ENCODE results near the gene SPEM3. TPM values are rescaled to one million over a fixed set of nuclear protein-coding genes. Genes with fewer than 3 reads are reported as not detected.
"Not testable (repeated sequence)": the region's sequence is repeated elsewhere in the genome, so short reads cannot be mapped to it uniquely, and the experiment has no call there.

The SPEM3 gene
- total and polyA plus RNA-seq, 12 donors, result not detected

DNA sequence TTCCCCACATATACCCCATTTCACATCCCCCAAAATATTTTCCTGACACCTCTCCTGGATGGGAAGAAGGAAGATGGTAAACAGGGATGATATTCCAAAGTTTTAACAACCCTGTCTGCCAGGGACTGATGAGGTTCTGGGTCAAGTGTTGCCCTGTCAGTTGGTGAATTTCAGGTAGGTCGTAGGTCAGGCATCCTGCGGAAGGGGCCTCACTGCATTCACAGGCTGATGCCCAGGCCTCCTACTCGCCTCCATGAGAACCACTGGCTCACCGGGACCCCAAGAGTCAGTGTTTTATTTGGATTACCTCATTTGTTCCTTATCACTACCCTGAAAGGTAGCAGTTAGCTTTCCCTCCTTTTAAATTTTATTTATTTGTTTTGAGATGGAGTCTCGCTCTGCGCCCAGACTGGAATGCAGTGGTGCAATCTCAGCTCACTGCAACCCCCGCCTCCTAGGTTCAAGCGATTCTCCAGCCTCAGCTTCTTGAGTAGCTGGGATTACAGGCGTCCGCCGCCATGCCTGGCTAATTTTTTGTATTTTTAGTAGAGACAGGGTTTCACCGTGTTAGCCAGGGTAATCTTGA lies 40.2 kb downstream of the SPEM3 start:
- intact Hi-C loops (cut with DNase I), result no loop called here
- TF ChIP-seq, protein P1, sequence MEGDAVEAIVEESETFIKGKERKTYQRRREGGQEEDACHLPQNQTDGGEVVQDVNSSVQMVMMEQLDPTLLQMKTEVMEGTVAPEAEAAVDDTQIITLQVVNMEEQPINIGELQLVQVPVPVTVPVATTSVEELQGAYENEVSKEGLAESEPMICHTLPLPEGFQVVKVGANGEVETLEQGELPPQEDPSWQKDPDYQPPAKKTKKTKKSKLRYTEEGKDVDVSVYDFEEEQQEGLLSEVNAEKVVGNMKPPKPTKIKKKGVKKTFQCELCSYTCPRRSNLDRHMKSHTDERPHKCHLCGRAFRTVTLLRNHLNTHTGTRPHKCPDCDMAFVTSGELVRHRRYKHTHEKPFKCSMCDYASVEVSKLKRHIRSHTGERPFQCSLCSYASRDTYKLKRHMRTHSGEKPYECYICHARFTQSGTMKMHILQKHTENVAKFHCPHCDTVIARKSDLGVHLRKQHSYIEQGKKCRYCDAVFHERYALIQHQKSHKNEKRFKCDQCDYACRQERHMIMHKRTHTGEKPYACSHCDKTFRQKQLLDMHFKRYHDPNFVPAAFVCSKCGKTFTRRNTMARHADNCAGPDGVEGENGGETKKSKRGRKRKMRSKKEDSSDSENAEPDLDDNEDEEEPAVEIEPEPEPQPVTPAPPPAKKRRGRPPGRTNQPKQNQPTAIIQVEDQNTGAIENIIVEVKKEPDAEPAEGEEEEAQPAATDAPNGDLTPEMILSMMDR (IDR thresholded peaks at IDR 0.05), result no peak
- no peak for TF ChIP-seq POLR2A (IDR thresholded peaks at IDR 0.05)
- 76 to 88% (median 80%) methylated on average over 11 to 12 of the region's 12 CpGs for WGBS, 4 donors

DNA sequence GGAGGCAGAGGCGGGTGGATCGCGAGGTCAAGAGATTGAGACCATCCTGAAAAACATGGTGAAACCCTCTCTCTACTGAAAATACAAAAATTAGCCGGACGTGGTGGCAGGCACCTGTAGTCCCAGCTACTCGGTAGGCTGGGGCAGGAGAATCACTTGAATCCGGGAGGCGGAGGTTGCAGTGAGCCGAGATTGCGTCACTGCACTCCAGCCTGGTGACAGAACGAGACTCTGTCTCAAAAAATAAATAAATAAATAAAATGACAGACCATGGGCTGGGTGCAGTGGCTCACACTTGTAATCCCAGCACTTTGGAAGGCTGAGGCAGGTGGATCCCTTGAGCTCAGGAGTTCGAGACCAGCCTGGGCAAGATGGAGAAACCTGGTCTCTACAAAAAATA lies 41.2 kb downstream of the SPEM3 start:
- H3K27me3 ChIP-seq; DNase-seq; H3K4me3 ChIP-seq; H3K9me3 ChIP-seq (replicated peaks in 1 of 3); intact Hi-C loops (cut with DNase I): not testable (repeated sequence)
- WGBS, 4 donors, result 86 to 92% (median 89%) methylated on average over 12 of the region's 12 CpGs
- Histone ChIP-seq H3K4me1 (replicated peaks in 1 of 2) (peaks cover 32 to 53% of the 10 kb centered on the region in 2 donors), H3K36me3 (replicated peaks in 1 of 2) (peaks cover 0 to 14% of the 10 kb centered on the region in 2 donors), H3K27ac (peak overlapping the region in 4 of 5 donors; percentile 72 to 91 (median 79))

More for the DNA sequence above, 40.2 kb downstream of the SPEM3 start:
- H3K27me3 ChIP-seq, result no peaks in the 10 kb centered on the region
- no peaks in the 10 kb centered on the region for H3K9me3 ChIP-seq (replicated peaks in 1 of 3)
- peaks cover 32 to 47% of the 10 kb centered on the region in 2 donors for H3K4me1 ChIP-seq (replicated peaks in 1 of 2)
- H3K36me3 ChIP-seq (replicated peaks in 1 of 2), result peaks cover 0 to 20% of the 10 kb centered on the region in 2 donors
- peak overlapping the region in 1 of 5 donors; percentile 57 for H3K27ac ChIP-seq
- no peak overlapping the region for H3K4me3 ChIP-seq
- no peak for DNase-seq

DNA sequence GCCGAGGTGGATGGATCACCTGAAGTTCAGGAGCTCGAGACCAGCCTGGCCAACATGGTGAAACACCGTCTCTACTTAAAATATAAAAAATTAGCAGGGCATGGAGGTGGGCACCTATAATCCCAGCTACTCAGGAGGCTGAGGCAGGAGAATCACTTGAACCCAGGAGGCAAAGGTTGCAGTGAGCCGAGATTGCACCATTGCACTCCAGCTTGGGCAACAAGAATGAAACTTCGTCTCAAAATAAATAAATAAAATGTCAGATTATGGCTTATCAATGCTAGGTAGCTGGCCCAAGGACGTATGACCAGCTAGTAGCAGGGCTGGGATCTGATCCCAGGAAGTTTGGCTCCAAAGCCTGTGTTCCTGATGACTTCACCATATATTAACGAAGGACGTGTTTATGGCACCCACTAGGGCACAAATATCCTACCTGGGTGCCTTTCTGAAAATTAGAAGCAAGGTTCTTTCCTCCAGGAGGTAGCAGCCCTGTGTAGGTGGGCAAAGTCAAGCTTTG lies 41.9 kb downstream of the SPEM3 start:
- intact Hi-C loops (cut with DNase I); H3K36me3 ChIP-seq (replicated peaks in 1 of 2); H3K9me3 ChIP-seq (replicated peaks in 1 of 3); H3K27me3 ChIP-seq; H3K4me3 ChIP-seq: not testable (repeated sequence)
- TF ChIP-seq, protein P1 (IDR thresholded peaks at IDR 0.05), result peak in 1 of 6 experiments; percentile 20
- peak in 1 of 2 donors; percentile 15 for TF ChIP-seq POLR2A (IDR thresholded peaks at IDR 0.05)
- Histone ChIP-seq H3K27ac (peak overlapping the region; percentile 76 to 91 (median 82)), H3K4me1 (replicated peaks in 1 of 2) (peaks cover 38 to 59% of the 10 kb centered on the region in 2 donors)
- 49 to 65% (median 54%) methylated on average over 7 to 8 of the region's 8 CpGs for WGBS, 4 donors
- DNase-seq, result peak; percentile 66 to 88 (median 80)

DNA sequence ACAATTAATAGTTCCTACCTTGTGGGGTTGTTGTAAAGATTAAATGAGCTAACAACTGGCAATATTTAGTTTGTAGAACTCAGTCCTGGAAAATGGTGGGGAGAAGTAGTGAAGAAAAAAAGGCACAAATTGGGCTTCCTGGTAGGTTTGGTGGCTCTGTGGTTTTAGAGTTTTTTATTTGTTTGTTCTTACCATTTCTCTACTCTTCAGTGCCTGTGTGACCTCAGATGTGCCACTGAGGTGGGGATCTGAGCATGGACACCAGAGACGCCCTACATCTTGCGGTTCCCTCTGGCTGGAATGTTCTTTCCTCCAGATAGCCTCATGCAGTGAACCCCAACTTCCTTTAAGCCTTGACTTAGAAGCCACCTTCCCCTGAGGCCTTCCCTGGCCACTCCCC lies 43.1 kb downstream of the SPEM3 start:
- intact Hi-C loops (cut with DNase I), result no loop called here
- no peak for DNase-seq
- Histone ChIP-seq H3K4me3 (no peak overlapping the region), H3K36me3 (replicated peaks in 1 of 2) (no peaks in the 10 kb centered on the region), H3K9me3 (replicated peaks in 1 of 3) (no peaks in the 10 kb centered on the region), H3K27ac (peak overlapping the region in 4 of 5 donors; percentile 7 to 80 (median 43)), H3K27me3 (no peaks in the 10 kb centered on the region), H3K4me1 (replicated peaks in 1 of 2) (peaks cover 39 to 60% of the 10 kb centered on the region in 2 donors)
- 73 to 87% (median 84%) methylated on average over 2 of the region's 2 CpGs for WGBS, 4 donors
- TF ChIP-seq POLR2A (IDR thresholded peaks at IDR 0.05), result no peak
- TF ChIP-seq, protein P1 (IDR thresholded peaks at IDR 0.05), result no peak

DNA sequence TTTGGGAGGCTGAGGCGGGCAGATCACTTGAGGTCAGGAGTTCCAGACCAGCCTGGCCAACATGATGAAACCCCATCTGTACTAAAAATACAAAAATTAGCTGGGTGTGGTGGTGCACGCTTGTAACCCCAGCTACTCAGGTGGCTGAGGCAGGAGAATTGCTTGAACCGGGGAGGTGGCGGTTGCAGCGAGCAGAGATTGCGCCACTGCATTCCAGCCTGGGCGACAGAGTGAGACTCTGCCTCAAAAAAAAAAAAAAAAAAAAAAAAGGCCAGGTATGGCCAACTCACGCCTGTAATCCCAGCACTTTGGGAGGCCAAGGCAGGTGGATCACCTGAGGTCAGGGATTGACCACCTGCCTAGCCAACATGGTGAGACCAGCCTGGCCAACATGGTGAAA lies 46.1 kb downstream of the SPEM3 start:
- H3K9me3 ChIP-seq (replicated peaks in 1 of 3); H3K4me3 ChIP-seq; H3K36me3 ChIP-seq (replicated peaks in 1 of 2); H3K27me3 ChIP-seq: not testable (repeated sequence)
- Histone ChIP-seq H3K27ac (peak overlapping the region in 3 of 5 donors; percentile 99 to 100 (median 100)), H3K4me1 (replicated peaks in 1 of 2) (peaks cover 49 to 65% of the 10 kb centered on the region in 2 donors)
- 78 to 88% (median 83%) methylated on average over 8 of the region's 8 CpGs for WGBS, 4 donors
- intact Hi-C loops (cut with DNase I), result loop anchor here in 1 of 2 donors (5.0 kb wide), 1 partner anchor 37 kb away; the partner anchor contains the start of genes FGF11 and TMEM102
- DNase-seq, result peak in 1 of 7 donors; percentile 51
